GM19025 (cell line): ENCODE results near the gene CCNT2.
A peak's percentile ranks its signal among the peaks of the same experiment; 100 is the strongest.
"Not testable (repeated sequence)": the region's sequence is repeated elsewhere in the genome, so short reads cannot be mapped to it uniquely, and the experiment has no call there.

Experiments
- ATAC-seq: cut with Tn5 transposase; IDR thresholded peaks from one replicate; pipeline ENCODE4 v1.9.1; 2021; ENCODE audit warnings: mild to moderate bottlenecking, low read depth, moderate library complexity; ENCODE audit not compliant: unreplicated experiment

CCNT2 gene

DNA sequence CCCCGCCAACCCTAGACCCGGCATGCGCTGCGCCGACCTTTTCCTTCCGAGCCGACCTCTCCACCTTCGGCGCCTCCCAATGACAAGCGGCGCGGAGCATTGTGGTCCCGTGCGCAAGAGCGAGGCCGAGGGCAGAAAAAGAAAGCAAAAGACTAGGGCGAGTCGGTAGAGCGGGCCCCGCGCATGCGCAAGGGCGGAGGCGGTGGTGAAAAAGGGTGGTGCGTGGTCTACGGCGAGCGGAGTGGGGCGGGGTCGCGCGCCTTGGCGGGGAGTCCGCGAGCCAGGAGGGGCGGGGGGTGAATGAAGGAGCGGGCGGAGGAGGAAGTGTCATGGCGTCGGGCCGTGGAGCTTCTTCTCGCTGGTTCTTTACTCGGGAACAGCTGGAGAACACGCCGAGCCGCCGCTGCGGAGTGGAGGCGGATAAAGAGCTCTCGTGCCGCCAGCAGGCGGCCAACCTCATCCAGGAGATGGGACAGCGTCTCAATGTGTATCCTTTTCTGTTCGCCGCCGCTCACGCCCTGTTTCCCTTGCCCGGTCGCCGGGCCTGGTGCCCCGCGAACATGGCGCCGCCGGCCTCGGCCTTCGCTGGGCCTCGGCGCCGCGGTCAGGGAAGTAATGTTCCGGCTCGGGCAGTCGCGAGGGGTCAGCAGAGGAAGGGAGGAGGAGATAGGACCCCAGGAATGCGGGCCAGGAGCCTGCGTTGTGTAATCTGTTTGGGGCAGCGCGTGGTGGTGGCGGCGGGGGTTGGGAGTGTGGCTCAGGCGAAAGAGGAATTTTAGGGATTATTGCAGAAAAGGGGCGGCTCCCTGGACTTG is at the start of gene CCNT2:
Gene CCNT2, plus strand, starts transcription at position 297 of the 815 bp plus-strand sequence. Its CDS starts 33 bp downstream, at position 330.
- peak; percentile 77 for ATAC-seq

DNA sequence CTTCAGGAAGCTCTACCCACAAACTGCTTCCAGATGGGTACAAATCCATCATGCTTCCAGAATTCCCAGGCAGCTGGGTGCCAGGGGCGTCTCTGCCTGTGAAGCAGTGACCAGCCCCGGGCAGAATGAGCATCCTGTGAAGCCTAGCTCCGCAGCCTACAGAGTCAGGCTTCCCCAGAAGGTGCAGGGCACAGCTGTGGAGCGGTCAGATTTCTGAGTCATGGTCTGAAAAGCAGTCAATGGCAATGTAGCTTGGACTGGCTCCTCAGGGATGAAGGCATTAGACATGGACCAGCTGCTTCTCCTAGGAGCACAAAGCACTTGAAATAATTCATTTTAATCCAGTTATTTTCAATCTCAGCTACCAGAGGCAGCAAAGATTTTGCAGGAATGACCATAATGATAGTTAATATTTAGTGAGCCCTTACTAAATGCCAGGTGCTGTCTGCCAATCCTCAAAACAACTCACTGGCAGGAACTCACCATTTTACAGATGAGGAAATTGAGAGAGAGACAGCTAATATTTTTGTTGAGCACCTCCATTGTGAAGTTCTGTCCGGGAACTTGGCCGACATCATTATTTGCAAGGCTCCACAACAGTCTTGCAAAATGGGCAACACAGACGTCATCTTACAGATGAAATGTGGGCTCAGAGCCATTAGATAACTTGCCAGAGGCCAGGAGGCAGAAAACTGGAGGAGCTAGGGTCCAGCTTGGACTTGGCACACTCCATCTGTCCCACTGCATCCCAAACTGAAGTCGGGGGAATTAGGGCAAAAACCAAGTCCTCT is 48.5 kb upstream of the CCNT2 start:
- no peak for ATAC-seq

DNA sequence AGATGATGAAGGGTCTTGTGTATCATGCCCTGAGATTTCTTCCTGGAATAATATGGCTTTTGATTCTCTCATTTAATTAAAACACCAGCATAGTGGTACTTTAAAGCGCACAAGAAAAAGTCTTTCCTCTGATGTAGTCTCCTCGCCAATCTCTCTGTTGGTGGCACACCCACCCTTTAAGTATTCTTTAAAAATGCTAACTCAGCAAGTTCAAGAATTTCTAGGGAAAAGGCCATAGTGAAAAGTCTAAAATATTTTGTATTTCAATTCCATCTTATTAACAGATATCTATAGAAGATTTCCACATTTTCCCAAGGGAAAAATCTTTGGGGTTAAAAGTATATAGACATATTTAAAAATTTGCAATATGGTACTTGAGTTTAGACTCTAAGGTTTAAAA is 45.5 kb upstream of the CCNT2 start:
- ATAC-seq = no peak

DNA sequence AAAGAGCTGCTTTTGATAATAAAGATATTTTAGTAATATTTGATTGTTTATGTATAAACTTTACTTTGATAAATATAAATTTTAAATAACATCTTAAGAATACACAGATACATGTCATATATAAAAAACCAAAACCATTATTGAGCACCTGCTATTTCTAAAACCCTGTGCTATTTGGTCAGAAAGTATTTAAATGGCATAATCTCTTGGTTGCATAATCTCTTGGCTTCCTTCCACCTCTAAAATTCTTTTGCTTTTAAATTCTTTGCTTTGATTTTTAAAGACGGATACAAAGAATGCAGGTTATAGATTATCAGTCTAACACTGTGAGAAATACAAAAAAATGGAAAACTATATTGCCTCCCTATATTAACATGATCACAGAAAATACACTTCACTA is 43.3 kb upstream of the CCNT2 start:
- no peak for ATAC-seq

DNA sequence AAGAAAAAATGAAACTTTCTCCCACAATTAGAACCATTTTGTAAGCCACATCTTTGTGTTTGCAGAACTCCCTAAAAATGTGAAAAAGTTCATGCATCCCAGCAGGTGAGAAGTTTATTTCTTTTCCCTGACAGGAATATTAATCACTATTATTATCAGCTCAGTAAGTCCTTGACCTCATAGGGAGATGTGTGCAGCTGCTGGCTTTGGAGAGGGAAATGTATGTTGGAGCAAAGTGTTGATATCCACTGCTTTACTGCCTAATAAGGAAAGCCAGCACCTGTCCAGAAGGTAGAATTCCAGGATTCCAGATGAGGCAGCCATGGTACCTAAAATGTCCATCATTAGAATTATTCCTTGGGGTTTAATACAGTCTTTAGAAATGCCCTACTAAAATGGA is 35.8 kb upstream of the CCNT2 start:
- ATAC-seq = no peak

DNA sequence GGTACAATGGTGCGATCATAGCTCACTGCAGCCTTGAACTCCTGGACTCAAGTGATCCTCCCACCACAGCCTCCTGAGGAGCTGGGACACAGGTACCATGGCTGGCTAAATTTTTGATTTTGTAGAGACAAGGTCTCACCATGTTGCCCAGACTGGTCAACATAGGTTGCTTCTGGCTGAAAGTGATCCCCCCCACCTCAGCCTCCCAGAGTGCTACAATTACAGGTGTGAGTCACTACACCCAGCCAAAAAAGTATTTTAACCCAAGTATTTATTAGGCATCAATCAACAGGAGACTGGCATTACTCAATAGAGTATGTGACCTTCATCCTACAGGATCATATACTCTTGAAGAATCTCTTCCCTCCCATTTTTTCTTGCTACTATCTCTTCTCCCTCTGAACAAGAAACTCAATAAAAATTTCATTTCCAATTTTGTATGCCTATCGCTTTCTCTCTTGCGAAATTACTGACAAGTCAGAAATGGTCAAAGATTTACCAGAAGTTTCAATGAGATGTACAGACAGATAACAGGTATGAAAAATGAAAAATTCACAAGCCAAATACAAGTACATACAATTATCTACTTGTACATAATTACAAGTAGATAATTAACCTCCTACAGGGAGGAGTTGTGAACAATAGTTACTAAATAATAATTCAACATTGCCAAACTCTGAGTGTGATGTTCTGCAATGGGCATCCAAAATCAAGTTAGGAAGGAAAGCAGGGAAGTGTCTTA is 34.9 kb upstream of the CCNT2 start:
- no peak for ATAC-seq

DNA sequence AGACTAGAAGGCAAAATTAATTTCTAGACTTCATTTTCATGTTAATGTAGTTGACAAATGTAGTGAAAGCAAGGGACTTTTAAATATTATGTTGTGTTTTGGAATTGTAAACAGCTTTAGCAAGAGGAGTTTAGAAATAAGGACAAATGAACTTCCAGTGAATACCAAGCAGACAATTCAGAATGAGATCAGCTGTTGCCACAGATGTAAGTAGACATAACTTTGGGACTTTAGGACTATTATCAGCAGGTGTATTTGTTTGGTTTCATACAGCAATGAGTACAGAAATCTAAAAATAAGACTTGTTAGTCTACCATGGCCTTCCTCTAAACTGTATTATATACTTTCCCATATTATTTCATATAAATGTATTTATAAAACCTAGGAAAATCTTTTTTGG is 34.2 kb upstream of the CCNT2 start:
- ATAC-seq = no peak

DNA sequence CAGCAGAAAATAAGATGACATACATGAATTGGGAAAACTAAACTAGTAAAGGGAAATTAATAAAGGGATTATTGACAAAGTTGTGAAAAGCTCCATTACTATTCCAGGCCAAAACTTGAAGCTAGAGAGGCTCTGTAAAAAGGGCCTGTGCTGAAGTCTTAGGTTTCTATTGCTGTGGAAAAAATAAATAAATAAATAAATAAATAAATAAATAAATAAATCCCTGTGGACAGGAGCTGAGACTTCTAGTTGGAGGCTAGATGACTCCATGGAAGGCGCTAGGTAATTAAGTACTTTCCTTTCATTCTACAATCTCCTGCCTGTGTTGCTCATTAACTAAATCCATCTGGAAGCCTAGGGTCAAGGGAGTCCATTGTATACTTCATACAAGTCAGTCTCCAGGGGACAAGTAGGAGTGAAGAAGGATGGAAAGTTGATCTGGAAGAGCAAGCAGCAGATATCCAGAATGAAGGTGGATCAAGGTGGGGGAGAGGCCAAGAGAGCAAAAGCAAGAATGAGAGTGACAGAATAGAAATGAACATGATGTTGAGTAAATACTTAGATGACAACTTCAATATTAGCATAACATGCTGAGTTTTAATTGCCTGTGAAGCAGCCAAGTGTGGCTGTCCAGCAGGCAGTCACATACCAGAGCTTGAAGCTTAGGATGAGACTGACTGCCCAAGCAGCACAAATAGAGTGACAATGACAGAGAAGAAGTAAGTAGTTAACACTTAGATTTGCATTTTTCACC is 26.2 kb upstream of the CCNT2 start:
- ATAC-seq = no peak

DNA sequence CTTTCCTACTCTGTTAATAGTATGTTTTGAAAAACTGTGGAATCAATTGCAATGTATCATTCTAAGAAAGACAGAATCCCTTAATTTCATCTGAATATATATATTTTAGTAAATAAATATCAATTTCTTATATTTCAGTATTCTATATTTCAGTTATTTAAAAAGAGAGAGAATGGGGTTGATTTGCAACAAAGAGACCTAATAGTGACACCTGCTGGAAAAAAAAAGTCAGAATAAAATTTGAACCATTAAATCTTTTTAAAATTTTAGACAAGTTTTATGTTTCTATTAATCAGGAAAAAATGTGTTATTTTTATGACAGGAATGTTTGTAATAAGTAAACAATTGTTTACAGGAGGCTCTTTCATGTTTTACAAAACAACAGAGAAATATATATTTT is 20.7 kb upstream of the CCNT2 start:
- ATAC-seq = no peak

DNA sequence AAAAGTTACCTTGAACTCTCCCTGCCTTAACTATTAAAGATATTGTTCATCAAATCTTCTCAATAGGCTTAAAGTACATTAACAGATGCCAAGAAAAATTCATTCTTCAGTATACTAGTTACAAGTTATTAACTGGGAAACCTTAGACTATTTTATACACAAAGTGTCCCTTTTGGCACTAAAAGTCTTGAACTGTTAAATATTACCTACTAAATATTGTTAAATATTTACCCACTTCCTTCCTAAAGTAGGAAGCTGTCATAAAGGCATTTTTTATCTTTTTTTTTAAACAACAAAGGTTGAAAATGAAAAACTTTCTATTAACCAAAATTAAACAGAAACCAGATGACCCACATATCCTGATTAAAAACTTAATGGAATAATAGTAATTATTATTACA is 19.4 kb upstream of the CCNT2 start:
- no peak for ATAC-seq

DNA sequence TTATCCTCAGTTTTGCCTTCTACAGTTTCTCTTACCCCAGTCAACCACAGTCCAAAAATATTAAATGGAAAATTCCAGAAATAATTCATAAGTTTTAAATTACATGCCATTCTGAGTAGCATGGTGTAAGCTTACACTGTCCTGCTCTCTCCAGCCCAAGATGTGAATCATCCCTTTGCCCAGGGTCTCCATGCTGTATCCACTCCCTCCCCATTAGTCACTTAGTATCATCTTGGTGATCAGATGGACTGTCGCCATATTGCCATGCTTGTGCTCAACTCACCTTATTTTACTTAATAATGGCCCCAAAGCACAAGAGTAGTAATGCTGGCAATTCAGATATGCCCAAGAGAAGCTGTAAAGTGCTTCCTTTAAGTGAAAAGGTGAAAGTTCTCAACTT is 18.5 kb upstream of the CCNT2 start:
- no peak for ATAC-seq

DNA sequence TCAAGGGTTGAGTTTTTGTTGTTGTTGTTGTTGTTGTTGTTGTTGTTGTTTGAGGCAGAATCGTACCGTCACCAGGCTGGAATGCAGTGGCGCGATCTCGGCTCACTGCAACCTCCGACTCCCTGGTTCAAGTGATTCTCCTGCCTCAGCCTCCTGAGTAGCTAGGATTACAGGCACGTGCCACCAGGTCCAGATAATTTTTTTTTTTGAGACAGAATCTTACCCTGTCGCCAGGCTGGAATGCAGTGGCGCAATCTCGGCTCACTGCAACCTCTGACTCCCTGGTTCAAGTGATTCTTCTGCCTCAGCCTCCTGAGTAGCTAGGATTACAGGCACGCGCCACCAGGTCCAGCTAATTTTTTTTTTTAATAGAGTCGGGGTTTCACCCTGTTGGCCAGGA is 14.9 kb upstream of the CCNT2 start:
- not testable (repeated sequence) for ATAC-seq

DNA sequence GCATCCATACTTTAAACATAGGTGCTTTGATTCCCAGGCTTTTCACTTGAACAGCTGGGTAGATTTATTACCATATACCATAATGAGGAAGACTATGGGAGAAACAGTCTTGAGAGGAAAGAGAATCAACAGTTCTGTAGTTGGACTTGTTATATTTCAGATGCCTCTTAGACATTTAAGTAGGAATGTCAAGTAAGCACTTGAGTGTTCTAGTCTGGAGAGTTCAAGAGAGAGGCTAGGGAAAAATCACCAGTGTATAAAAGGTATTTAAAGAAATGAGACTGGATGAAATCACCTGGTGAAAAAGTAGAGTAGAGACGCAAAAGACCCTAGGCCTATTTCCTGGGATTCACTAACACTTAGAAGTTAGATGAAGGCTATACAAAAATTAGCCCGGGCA is 13.5 kb upstream of the CCNT2 start:
- no peak for ATAC-seq

DNA sequence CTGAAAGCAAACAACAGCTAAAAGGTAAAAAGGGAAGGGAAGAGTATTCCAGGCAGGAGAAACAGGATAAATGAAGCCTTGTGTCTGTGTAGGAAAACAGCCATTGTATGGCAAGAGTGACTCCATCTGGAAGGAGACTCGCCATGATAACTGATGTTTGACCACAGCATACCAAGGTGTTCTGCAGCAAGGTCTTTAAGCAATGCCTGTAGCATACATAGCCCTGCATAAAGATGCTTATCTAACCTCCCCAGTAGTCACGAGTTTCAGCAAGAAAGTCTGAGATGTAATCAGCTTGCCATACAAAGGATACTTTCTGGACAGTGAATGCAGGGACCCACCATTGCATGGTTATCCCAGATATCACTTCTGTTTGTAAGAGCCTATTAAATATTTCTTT is 11.9 kb upstream of the CCNT2 start:
- ATAC-seq = no peak

DNA sequence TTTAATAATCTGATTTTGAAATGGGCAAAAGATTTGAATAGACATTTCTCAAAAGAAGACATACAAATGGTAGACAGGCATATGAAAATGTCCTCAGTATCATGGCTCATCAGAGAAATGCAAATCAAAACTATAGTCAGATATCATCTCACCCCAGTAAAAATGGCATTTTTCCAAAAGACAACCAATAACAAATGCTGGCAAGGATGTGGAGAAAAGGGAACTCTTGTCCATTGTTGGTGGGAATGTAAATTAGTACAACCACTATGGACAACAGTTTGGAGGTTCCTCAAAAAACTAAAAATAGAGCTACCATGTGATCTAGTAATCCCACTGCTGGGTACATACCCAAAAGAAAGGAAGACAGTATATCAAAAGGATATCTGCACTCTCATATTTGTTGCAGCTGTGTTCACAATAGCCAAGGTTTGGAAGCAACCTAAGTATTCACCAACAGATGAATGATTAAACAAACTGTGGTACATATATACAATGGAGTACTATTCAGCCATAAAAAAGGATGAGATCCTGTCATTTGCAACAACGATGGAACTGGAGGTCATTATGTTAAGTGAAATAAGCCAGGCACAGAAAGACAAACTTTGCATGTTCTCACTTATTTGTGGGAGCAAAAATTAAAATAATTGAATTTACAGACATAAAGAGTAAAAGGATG is 11.0 kb upstream of the CCNT2 start:
- ATAC-seq = not testable (repeated sequence)

DNA sequence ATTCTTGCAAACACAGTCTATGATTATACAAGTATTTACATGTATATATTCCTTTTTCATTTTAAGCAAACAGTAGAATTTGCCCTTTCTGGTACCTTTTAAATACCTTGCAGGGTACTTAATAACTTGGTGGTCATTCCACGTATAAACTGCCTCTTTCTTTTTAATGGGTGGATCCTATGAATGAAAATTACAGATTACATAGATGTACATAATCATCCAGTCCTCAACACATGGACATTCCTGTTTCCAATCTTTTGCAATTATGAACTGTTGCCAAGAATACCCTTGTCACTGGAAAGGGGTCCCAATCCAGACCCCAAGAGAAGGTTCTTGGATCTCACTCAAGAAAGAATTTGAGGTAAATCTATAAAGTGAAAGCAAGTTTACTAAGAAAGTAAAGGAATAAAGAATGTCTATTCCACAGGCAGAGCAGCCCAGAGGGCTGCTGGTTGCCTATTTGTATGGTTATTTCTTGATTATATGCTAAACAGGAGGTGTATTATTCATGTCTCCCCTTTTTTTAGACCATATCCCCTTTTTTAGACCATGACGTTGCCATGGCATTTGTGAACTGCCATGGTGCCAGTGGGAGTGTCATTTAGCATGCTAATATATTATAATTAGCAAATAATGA is 7.7 kb upstream of the CCNT2 start:
- ATAC-seq = no peak

DNA sequence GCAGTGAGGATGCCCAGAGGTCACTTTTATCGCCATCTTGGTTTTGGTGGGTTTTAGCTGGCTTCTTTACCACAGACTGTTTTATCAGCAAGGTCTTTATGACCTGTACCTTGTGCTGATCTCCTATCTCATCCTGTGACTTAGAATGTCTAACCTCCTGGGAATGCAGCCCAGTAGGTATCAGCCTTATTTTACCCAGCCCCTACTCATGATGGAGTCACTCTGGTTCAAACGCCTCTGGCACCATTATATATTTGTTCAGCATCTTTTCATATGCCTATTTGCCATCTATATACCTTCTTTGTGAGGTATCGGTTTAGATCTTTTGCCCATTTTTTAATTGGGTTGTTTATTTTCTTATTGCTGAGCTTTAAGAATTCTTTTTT is 7.2 kb upstream of the CCNT2 start:
- ATAC-seq = no peak

DNA sequence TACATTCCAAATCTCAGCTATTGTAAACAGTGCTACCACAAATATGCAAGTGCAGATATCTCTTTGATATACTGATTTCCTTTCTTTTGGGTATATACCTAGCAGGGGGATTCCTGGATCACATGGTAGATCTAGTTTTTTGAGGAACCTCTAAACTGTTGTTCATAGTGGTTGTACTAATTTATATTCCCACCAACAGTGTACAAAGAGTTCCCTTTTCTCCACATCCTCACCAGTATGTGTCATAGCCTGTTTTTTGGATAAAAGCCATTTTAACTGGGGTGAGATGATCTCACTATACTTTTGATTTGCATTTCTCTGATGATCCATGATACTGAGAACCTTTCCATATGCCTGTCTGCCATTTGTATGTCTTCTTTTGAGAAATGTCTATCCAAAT is 6.3 kb upstream of the CCNT2 start:
- ATAC-seq = no peak

DNA sequence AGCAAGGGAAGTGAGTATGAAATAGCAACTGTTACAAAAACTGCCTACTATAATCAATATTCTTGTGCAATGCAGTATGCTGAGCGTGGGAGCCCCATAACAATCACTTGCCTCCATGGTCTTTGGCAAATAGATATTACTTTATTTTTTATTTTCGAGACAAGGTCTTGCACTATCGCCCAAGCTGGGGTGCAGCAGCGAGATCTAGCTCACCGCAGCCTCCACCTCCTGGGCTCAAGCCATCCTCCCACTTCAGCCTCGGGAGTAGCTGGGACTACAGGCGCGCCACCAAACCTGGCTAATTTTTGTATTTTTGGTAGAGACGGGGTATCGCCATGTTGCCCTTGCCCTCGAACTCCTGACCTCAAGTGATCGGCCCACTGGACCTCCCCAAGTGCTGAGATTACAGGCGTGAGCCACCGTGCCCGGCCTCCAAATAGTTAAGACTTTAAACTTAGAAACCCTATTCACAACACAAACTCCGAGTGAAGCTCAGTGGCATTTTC is 1.2 kb upstream of the CCNT2 start:
- ATAC-seq = no peak
